Endothelial cell (in vitro differentiated cells): Measurements from ENCODE around the gene FBXW8. TPM values are rescaled to one million over a fixed set of nuclear protein-coding genes. Genes with fewer than 3 reads are reported as not detected.

Source experiments
- DNase-seq: peaks from one replicate; pipeline ENCODE4 v3.0.0; 2021; ENCODE audit warnings: low spot score
- H3K27ac Mint-ChIP-seq: one replicate; pipeline ENCODE4 v1.8.0; 2021; ENCODE audit warnings: mixed read lengths, inconsistent platforms; ENCODE audit not compliant: unreplicated experiment
- H3K27me3 Mint-ChIP-seq: one replicate; pipeline ENCODE4 v1.8.0; 2021; ENCODE audit warnings: mild to moderate bottlenecking, moderate library complexity, mixed read lengths, inconsistent platforms; ENCODE audit not compliant: unreplicated experiment
- H3K36me3 Mint-ChIP-seq: one replicate; pipeline ENCODE4 v1.8.0; 2021; ENCODE audit warnings: mild to moderate bottlenecking, low read depth, mixed read lengths, inconsistent platforms; ENCODE audit not compliant: unreplicated experiment
- H3K4me1 Mint-ChIP-seq: one replicate; pipeline ENCODE4 v1.8.0; 2021; ENCODE audit warnings: mild to moderate bottlenecking, mixed read lengths, inconsistent platforms; ENCODE audit not compliant: unreplicated experiment
- H3K4me3 Mint-ChIP-seq: one replicate; pipeline ENCODE4 v1.8.0; 2021; ENCODE audit warnings: mild to moderate bottlenecking, mixed read lengths, inconsistent platforms; ENCODE audit not compliant: unreplicated experiment
- H3K9me3 Mint-ChIP-seq: one replicate; pipeline ENCODE4 v1.8.0; 2021; ENCODE audit warnings: mixed read lengths, inconsistent platforms; ENCODE audit not compliant: unreplicated experiment
- CTCF ChIP-seq: fragments of 200-600 bp; sonication (generic); IDR thresholded peaks from one replicate; pipeline ENCODE4 v1.5.0; 2021; ENCODE audit warnings: antibody characterized with exemption; ENCODE audit not compliant: unreplicated experiment
- total RNA-seq: library from RNA; stranded (reverse); fragmentation: NEBNext Ultra II Directional; extraction: Animal tissue kit (Norgen Biotek cat#: 25700); gene quantifications from one replicate; pipeline ENCODE4 v1.2.1, GENCODE V29; 2021; ENCODE audit not compliant: unreplicated experiment

FBXW8 gene
- total RNA-seq, 1 donor from 2014 or later: 17.8 TPM

DNA sequence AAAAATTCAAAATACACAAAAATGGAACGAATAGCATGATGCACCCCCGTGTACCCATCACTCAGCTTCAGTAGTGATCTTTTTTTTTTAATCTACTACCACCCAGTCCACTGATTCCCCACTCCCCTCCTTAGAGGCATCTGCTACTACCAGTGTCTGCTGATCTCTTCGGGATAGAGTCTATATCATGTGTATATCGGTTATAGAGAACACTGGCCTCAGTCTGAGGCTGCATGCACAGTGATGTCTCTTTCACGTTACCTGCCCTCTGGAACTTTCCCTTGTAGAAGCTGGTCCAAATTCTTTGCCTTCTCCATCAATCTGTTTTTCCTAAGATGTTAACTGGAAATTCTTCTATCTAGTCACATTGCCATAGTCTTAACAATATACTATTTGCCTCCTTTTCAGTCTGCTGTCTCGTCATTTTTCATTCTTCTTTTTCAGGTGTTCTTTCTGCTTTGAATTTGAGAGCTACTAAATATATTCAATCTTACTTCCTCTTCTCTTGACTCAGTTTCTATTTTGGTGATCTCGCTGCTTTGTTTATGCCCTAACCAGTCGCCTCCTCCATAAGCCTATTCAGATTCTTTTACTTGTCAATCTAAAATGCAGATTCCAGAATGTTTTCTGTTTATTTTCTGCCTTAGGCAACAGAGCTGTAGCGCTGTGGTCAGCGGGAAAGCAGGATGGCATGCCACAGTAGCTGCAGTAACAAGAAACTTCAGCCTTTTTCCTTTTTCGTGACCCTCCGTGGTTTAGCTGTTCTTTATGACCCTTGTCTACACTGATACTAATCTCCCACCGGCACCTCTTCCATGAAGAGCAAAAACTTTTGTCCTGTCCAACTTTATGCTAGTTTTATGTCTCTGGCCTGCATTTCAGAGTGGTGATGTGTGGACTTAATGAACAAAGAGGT lies 67.0 kb downstream of the FBXW8 start:
- Mint-ChIP-seq H3K9me3 (no peaks in the 10 kb centered on the region), H3K27ac (no peak overlapping the region), H3K27me3 (no peaks in the 10 kb centered on the region), H3K4me3 (no peak overlapping the region), H3K36me3 (peaks cover 6% of the 10 kb centered on the region), H3K4me1 (peaks cover 31% of the 10 kb centered on the region)
- no peak for TF ChIP-seq CTCF
- DNase-seq: no peak

GRCh38 chr12:116978791-116979508 lies 68.2 kb downstream of the FBXW8 start:
- Mint-ChIP-seq H3K4me3 (no peak overlapping the region), H3K27me3 (no peaks in the 10 kb centered on the region), H3K9me3 (no peaks in the 10 kb centered on the region), H3K27ac (no peak overlapping the region), H3K4me1 (peaks cover 31% of the 10 kb centered on the region), H3K36me3 (no peaks in the 10 kb centered on the region)
- no peak for TF ChIP-seq CTCF
- no peak for DNase-seq

DNA sequence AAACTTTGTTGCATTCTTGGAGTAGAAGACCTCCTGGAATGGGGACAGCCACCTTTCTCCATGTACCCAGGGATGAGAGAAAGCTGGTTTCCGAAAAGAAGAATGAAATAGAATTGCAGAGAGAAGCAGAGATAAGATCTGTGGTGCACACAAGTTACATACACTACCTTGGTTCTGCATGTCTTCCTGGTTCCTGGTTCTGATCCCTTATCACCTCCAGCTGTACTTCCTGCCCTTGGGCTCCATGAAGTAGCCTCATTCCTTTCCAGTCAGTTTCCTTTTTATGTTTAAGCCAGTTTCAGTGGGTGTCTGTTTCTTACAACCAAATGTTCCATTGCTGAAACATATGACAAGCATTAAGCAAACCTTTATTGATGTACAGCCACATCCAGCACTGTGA lies 69.3 kb downstream of the FBXW8 start:
- no peaks in the 10 kb centered on the region for H3K36me3 Mint-ChIP-seq
- TF ChIP-seq CTCF: no peak
- H3K27ac Mint-ChIP-seq: peak overlapping the region; percentile 54
- DNase-seq: no peak
- H3K4me3 Mint-ChIP-seq: no peak overlapping the region
- H3K27me3 Mint-ChIP-seq: no peaks in the 10 kb centered on the region
- peaks cover 31% of the 10 kb centered on the region for H3K4me1 Mint-ChIP-seq
- H3K9me3 Mint-ChIP-seq: no peaks in the 10 kb centered on the region

GRCh38 chr12:116982791-116983411 lies 72.2 kb downstream of the FBXW8 start:
- no peak overlapping the region for H3K27ac Mint-ChIP-seq
- no peak for DNase-seq
- H3K27me3 Mint-ChIP-seq: no peaks in the 10 kb centered on the region
- H3K36me3 Mint-ChIP-seq: no peaks in the 10 kb centered on the region
- no peak overlapping the region for H3K4me3 Mint-ChIP-seq
- H3K9me3 Mint-ChIP-seq: no peaks in the 10 kb centered on the region
- no peak for TF ChIP-seq CTCF
- peaks cover 27% of the 10 kb centered on the region for H3K4me1 Mint-ChIP-seq
